OCI-LY3 (cell line): ENCODE results near the gene SLC4A8.

Experiments
- CTCF ChIP-seq: fragments of 200-600, 300-600 bp; sonication (generic); IDR thresholded peaks from 2 replicates; pipeline ENCODE4 v1.5.1; 2014; ENCODE audit warnings: antibody characterized with exemption, low read length, low read depth
- EZH2phosphoT487 ChIP-seq: fragments of 200-600 bp; shearing (Covaris generic); IDR thresholded peaks from 2 replicates; pipeline ENCODE4 v1.6.1; 2018; ENCODE audit warnings: antibody characterized with exemption, mixed run types, low read depth

DNA sequence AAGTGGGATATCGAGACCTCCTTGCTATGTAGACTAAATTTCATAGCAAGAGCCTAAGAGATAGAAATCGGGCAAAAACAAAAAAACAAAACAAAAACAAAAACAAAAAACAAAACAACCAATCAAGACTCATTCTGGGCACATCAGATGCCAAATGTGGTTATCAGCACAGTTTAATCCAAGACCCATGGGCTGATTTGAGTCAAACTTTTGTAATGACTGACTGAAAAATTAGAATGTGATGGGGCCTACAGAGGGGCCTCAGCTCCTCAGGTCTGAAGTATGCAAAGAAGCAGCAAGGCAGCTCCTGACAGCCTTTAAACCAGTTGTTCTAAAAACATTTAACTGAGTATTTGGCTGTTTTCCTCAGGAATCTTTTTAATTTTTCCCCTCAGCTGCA lies 49.3 kb downstream of the SLC4A8 start:
- TF ChIP-seq CTCF (no peak), EZH2phosphoT487 (no peak)
